Left renal pelvis (tissue), 4 donors: ENCODE measurements around the gene TMEM200C. TPM values are rescaled to one million over a fixed set of nuclear protein-coding genes. Genes with fewer than 3 reads are reported as not detected.

Experiments
- DNase-seq, 4 donors: peaks; one replicate each; pipeline ENCODE4 v3.0.0-alpha.2; 2013; ENCODE audit warnings: low read depth in 4 of 4, low spot score in 3 of 4
- polyA plus RNA-seq, 4 donors: library from polyadenylated mRNA; unstranded; fragments of 120-200 nt; gene quantifications; one replicate each; pipeline ENCODE4 v1.2.1, GENCODE V29; 2013; ENCODE audit not compliant: insufficient read length in 4 of 4

The TMEM200C gene
- polyA plus RNA-seq, 4 donors: 0.50 to 2.0 (median 1.3) TPM

GRCh38 chr18:5840025-5840424 is 55.3 kb downstream of the TMEM200C start:
- no peak for DNase-seq

- DNase-seq: no peak
These were observed 56.2 kb downstream of the TMEM200C start for GRCh38 chr18:5839102-5839501.
